IMR-90 (cell line): ENCODE data around the gene NPRL2. TPM values are rescaled to one million over a fixed set of nuclear protein-coding genes. Genes with fewer than 3 reads are reported as not detected.

ENCODE experiments used
- ATAC-seq: fragments of 200-7000 bp; cut with Tn5 transposase; 2 replicates; pipeline ENCODE4 v1.9.1; 2020; ENCODE audit warnings: low read depth, mild to moderate bottlenecking, moderate library complexity
- BruUV-seq: library from RNA; stranded (reverse); fragments of 400-500 nt; replicated peaks from 2 replicates; lab custom pipeline; 2021; lab: Mats Ljungman, UMichigan
- CTCF ChIA-PET: fragments of 300-600 bp; formaldehyde crosslinking; extraction: SDS; loops from one replicate; lab custom pipeline; 2021; ENCODE audit warnings: antibody characterized with exemption; lab: Yijun Ruan, JAX
- POLR2A ChIA-PET: fragments of 300-600 bp; sonication (Branson Sonifier 250); formaldehyde crosslinking; loops from one replicate; lab custom pipeline; 2022; ENCODE audit warnings: antibody characterized with exemption; ENCODE audit not compliant: unreplicated experiment; lab: Charles Lee
- DNase-seq: peaks from one replicate; pipeline ENCODE4 v3.0.0; 2013
- H2AFZ ChIP-seq: replicated peaks from 2 replicates; pipeline ENCODE3; 2013; ENCODE audit warnings: low read length, mild to moderate bottlenecking; ENCODE audit not compliant: poor library complexity
- H2AK5ac ChIP-seq: 2 replicates; pipeline ENCODE4 v1.6.1; 2013; ENCODE audit warnings: low read depth, low read length, inconsistent platforms
- H2AK9ac ChIP-seq: replicated peaks from 2 replicates; pipeline ENCODE3; 2013; ENCODE audit warnings: mild to moderate bottlenecking, low read depth, low read length, moderate library complexity; ENCODE audit not compliant: poor library complexity
- H2BK120ac ChIP-seq: 2 replicates; pipeline ENCODE4 v1.6.1; 2013; ENCODE audit warnings: low read depth, low read length, inconsistent platforms
- H2BK15ac ChIP-seq: 3 replicates; pipeline ENCODE4 v1.6.1; 2013; ENCODE audit warnings: low read depth, low read length, inconsistent platforms
- H2BK20ac ChIP-seq: 2 replicates; pipeline ENCODE4 v1.6.1; 2013; ENCODE audit warnings: low read depth, mild to moderate bottlenecking, inconsistent platforms, low read length, moderate library complexity
- H2BK5ac ChIP-seq: 2 replicates; pipeline ENCODE4 v1.6.1; 2013; ENCODE audit warnings: mild to moderate bottlenecking, low read depth, low read length, inconsistent platforms; ENCODE audit not compliant: poor library complexity, severe bottlenecking
- H3K14ac ChIP-seq: replicated peaks from 2 replicates; pipeline ENCODE4 v1.6.1; 2013; ENCODE audit warnings: low read depth, low read length, inconsistent platforms
- H3K18ac ChIP-seq: 2 replicates; pipeline ENCODE4 v1.6.1; 2013; ENCODE audit warnings: low read depth, low read length, control low read depth
- H3K23ac ChIP-seq: 2 replicates; pipeline ENCODE4 v1.6.1; 2013; ENCODE audit warnings: low read depth, low read length, inconsistent platforms
- H3K27ac ChIP-seq: 2 replicates; pipeline ENCODE4 v1.5.1; 2013; ENCODE audit warnings: mild to moderate bottlenecking, control low read depth, low read length; ENCODE audit not compliant: insufficient read depth
- H3K27me3 ChIP-seq: 2 replicates; pipeline ENCODE4 v1.6.1; 2013; ENCODE audit warnings: low read length; ENCODE audit not compliant: control insufficient read depth, insufficient read depth
- H3K36me3 ChIP-seq: 2 replicates; pipeline ENCODE4 v1.6.1; 2013; ENCODE audit warnings: low read length, mixed read lengths; ENCODE audit not compliant: control insufficient read depth, insufficient read depth
- H3K4ac ChIP-seq: 2 replicates; pipeline ENCODE4 v1.6.1; 2013; ENCODE audit warnings: low read depth, low read length, inconsistent platforms
- H3K4me1 ChIP-seq: 2 replicates; pipeline ENCODE4 v1.6.1; 2013; ENCODE audit warnings: low read length, mixed read lengths; ENCODE audit not compliant: control insufficient read depth, insufficient read depth
- H3K4me2 ChIP-seq: 2 replicates; pipeline ENCODE4 v1.6.1; 2013; ENCODE audit warnings: low read depth, mild to moderate bottlenecking, control low read depth, low read length, moderate library complexity
- H3K4me3 ChIP-seq: 2 replicates; pipeline ENCODE4 v1.5.1; 2013; ENCODE audit warnings: low read depth, mild to moderate bottlenecking, control low read depth, low read length, moderate library complexity; ENCODE audit not compliant: insufficient read depth
- H3K56ac ChIP-seq: 2 replicates; pipeline ENCODE4 v1.6.1; 2013; ENCODE audit warnings: low read length, inconsistent platforms; ENCODE audit not compliant: insufficient read depth; ENCODE audit errors: extremely low read depth
- H3K79me1 ChIP-seq, 2 experiments: 2 replicates each; pipeline ENCODE4 v1.6.1; 2013; ENCODE audit warnings: low read length in 2 of 2, inconsistent platforms in 1 of 2, low read depth in 1 of 2
- H3K9ac ChIP-seq: 2 replicates; pipeline ENCODE4 v1.6.1; 2013; ENCODE audit warnings: low read depth, low read length, control low read depth
- H3K9me1 ChIP-seq: 2 replicates; pipeline ENCODE4 v1.6.1; 2013; ENCODE audit warnings: low read length, inconsistent platforms; ENCODE audit not compliant: insufficient read depth
- H3K9me3 ChIP-seq: 2 replicates; pipeline ENCODE4 v1.6.1; 2013; ENCODE audit warnings: low read length; ENCODE audit not compliant: control insufficient read depth, insufficient read depth
- H4K20me1 ChIP-seq: 2 replicates; pipeline ENCODE4 v1.6.1; 2013; ENCODE audit warnings: low read length, inconsistent platforms; ENCODE audit not compliant: insufficient read depth
- H4K5ac ChIP-seq: 2 replicates; pipeline ENCODE4 v1.6.1; 2013; ENCODE audit warnings: mild to moderate bottlenecking, low read depth, low read length, control low read depth
- H4K8ac ChIP-seq, 2 experiments: 2 replicates each; pipeline ENCODE4 v1.6.1; 2013; ENCODE audit warnings: low read depth in 2 of 2, low read length in 2 of 2, control low read depth in 1 of 2, inconsistent platforms in 1 of 2
- H4K91ac ChIP-seq: 2 replicates; pipeline ENCODE4 v1.6.1; 2013; ENCODE audit warnings: low read depth, low read length, inconsistent platforms; ENCODE audit not compliant: insufficient read depth
- BHLHE40 ChIP-seq: fragments of 150-350 bp; IDR thresholded peaks from 2 replicates; pipeline ENCODE4 v1.6.1; 2016; ENCODE audit warnings: mild to moderate bottlenecking, low read depth, low read length
- RAD21 ChIP-seq: IDR thresholded peaks from 2 replicates; pipeline ENCODE4 v1.6.1; 2012; ENCODE audit warnings: low read length, improper control_type of control experiment
- SMC3 ChIP-seq: fragments of 150-350 bp; IDR thresholded peaks from 2 replicates; pipeline ENCODE4 v1.6.1; 2016; ENCODE audit warnings: low read depth, mild to moderate bottlenecking, antibody characterized with exemption, low read length, moderate library complexity
- USF2 ChIP-seq: fragments of 150-350 bp; IDR thresholded peaks from 2 replicates; pipeline ENCODE4 v1.6.1; 2017; ENCODE audit warnings: mild to moderate bottlenecking, antibody characterized with exemption, low read length, low read depth
- WGBS, 2 experiments: methylation state at CpG; one replicate each; pipeline versions ENCODE4 v1.1.5 to v1.1.7; 2013; ENCODE audit warnings: missing lambda C conversion rate in 2 of 2; ENCODE audit not compliant: insufficient read length in 1 of 2; ENCODE audit errors: extremely low coverage in 2 of 2; 5-methylcytosine and 5-hydroxymethylcytosine counted together
- dilution Hi-C: fragments of 300-500 bp; cut with HindIII; formaldehyde crosslinking; loops from one replicate; pipeline ENCODE4 v1.14.3; 2018; ENCODE audit warnings: low sequenced_read_pairs; ENCODE audit not compliant: unreplicated experiment
- in situ Hi-C: fragments of 300-500 bp; cut with MboI; formaldehyde crosslinking; loops from 3 replicates; pipeline ENCODE4 v1.14.3; 2019; ENCODE audit warnings: low sequenced_read_pairs, inconsistent platforms, mixed read lengths
- intact Hi-C: fragments of 100-400 bp; cut with micrococcal nuclease; formaldehyde crosslinking; loops from 2 replicates; pipeline ENCODE4 v1.10.0; 2022
- polyA plus RNA-seq, 3 experiments: library from polyadenylated mRNA; depleted of rRNA; stranded (reverse); fragments of >200 nt; gene quantifications; 2 replicates each; pipeline ENCODE4 v1.2.3, GENCODE V29; 2012; ENCODE audit warnings: low replicate concordance in 1 of 3
- total RNA-seq: library from RNA; depleted of rRNA; stranded (reverse); fragments of >200 nt; gene quantifications from 2 replicates; pipeline ENCODE4 v1.2.3, GENCODE V29; 2012
- TF ChIP-seq, protein P1 (sequence below): fragments of 150-350 bp; IDR thresholded peaks from 2 replicates; pipeline ENCODE4 v1.6.1; 2016; ENCODE audit warnings: low read depth, mild to moderate bottlenecking, low read length, moderate library complexity, borderline replicate concordance

The NPRL2 gene
- total and polyA plus RNA-seq, 2 of the 4 experiments (the other 2 are of a cell fraction) = 38.3 to 38.7 TPM

DNA sequence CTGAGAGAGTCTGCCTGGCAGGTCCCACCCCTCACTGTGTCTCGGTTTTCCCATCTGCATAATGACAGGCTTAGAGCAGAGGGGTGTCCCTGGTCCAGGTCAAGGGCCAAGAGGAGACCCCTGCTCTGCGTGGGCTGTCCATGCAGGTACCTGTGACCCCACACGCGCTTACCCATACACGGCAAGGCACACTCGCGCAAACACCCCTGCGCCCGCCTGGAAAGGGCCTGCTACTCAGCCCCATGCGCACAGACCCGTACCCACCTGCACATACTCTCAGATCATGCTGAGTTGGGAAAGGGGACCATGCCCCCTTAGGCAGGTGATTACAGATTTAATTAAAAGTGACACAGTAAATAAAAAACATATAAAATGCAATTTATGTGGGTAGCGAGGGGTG, 32.1 kb upstream of the NPRL2 start:
- Histone ChIP-seq H3K9me1 (no peaks in the 10 kb centered on the region), H3K36me3 (no peaks in the 10 kb centered on the region), H3K4me2 (no peak overlapping the region), H2BK120ac (no peak overlapping the region), H3K4ac (no peak overlapping the region), H4K20me1 (no peaks in the 10 kb centered on the region), H4K5ac (no peak overlapping the region), H3K56ac (no peak overlapping the region), H3K79me1 (no peaks in the 10 kb centered on the region), H3K4me3 (no peak overlapping the region), H2AK9ac (no peak overlapping the region), H2AK5ac (no peak overlapping the region), H2BK20ac (no peak overlapping the region), H3K9ac (no peak overlapping the region), H3K27me3 (peaks cover 46% of the 10 kb centered on the region), H2BK15ac (no peak overlapping the region), H3K18ac (no peak overlapping the region), H2AFZ (no peak overlapping the region), H2BK5ac (no peak overlapping the region), H3K14ac (no peak overlapping the region), H3K23ac (no peak overlapping the region), H3K9me3 (no peaks in the 10 kb centered on the region), H3K27ac (no peak overlapping the region), H4K91ac (no peak overlapping the region), H3K4me1 (no peaks in the 10 kb centered on the region), H4K8ac (no peak overlapping the region)
- BruUV-seq = no TSS peak
- ChIA-PET CTCF (no interaction called here), POLR2A (no interaction called here)
- WGBS, 2 experiments = 0% methylated on average over 1 of the region's 12 CpGs; no CpG with 5 or more reads in 1 of the 2 experiments
- dilution Hi-C loops (no loop called here), in situ Hi-C loops (no loop called here), intact Hi-C loops (no loop called here)
- ATAC-seq = no peak
- no peak for DNase-seq
- TF ChIP-seq, protein P1, sequence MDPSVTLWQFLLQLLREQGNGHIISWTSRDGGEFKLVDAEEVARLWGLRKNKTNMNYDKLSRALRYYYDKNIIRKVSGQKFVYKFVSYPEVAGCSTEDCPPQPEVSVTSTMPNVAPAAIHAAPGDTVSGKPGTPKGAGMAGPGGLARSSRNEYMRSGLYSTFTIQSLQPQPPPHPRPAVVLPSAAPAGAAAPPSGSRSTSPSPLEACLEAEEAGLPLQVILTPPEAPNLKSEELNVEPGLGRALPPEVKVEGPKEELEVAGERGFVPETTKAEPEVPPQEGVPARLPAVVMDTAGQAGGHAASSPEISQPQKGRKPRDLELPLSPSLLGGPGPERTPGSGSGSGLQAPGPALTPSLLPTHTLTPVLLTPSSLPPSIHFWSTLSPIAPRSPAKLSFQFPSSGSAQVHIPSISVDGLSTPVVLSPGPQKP = no peak
- TF ChIP-seq SMC3 (no peak), USF2 (no peak), BHLHE40 (no peak), RAD21 (no peak)
